Astrocyte (in vitro differentiated cells and primary cell): ENCODE data around the gene PIK3CB. TPM values are rescaled to one million over a fixed set of nuclear protein-coding genes. Genes with fewer than 3 reads are reported as not detected.

Experiments
- DNase-seq: peaks from one replicate; pipeline ENCODE4 v3.0.0-alpha.2; 2010; ENCODE audit warnings: low read depth
- FAIRE-seq: peaks from 2 replicates; lab custom pipeline; 2011; peaks lifted over from hg19 to GRCh38; lab: Jason Lieb, UNC
- H2AFZ ChIP-seq: 2 replicates; pipeline ENCODE4 v1.6.0; 2012; ENCODE audit warnings: low read depth, low read length, inconsistent platforms
- H3K27ac ChIP-seq: 2 replicates; pipeline ENCODE4 v1.5.1; 2011; ENCODE audit warnings: low read depth, low read length, inconsistent platforms
- H3K27me3 ChIP-seq: 2 replicates; pipeline ENCODE4 v1.6.0; 2011; ENCODE audit warnings: low read length, inconsistent platforms; ENCODE audit not compliant: insufficient read depth
- H3K36me3 ChIP-seq: 2 replicates; pipeline ENCODE4 v1.5.1; 2011; ENCODE audit warnings: low read length, inconsistent platforms; ENCODE audit not compliant: insufficient read depth
- H3K4me1 ChIP-seq: 2 replicates; pipeline ENCODE4 v1.5.1; 2011; ENCODE audit warnings: low read length, inconsistent platforms; ENCODE audit not compliant: insufficient read depth
- H3K4me2 ChIP-seq: 2 replicates; pipeline ENCODE4 v1.6.0; 2012; ENCODE audit warnings: low read length, inconsistent platforms
- H3K4me3 ChIP-seq: 2 replicates; pipeline ENCODE4 v1.5.1; 2011; ENCODE audit warnings: low read depth, mild to moderate bottlenecking, low read length, inconsistent platforms; ENCODE audit not compliant: insufficient read depth
- H3K79me2 ChIP-seq: 2 replicates; pipeline ENCODE4 v1.6.0; 2012; ENCODE audit warnings: mild to moderate bottlenecking, low read length, inconsistent platforms; ENCODE audit not compliant: insufficient read depth
- H3K9ac ChIP-seq: 2 replicates; pipeline ENCODE4 v1.6.0; 2012; ENCODE audit warnings: mild to moderate bottlenecking, low read length, inconsistent platforms
- H3K9me3 ChIP-seq: 2 replicates; pipeline ENCODE4 v1.5.1; 2012; ENCODE audit warnings: low read depth, mild to moderate bottlenecking, low read length, inconsistent platforms; ENCODE audit not compliant: insufficient read depth
- H4K20me1 ChIP-seq: 2 replicates; pipeline ENCODE4 v1.6.0; 2012; ENCODE audit warnings: low read length, inconsistent platforms; ENCODE audit not compliant: insufficient read depth
- H3K27ac Mint-ChIP-seq: one replicate; pipeline ENCODE4 v1.8.0; 2021; ENCODE audit warnings: mild to moderate bottlenecking, mixed read lengths; ENCODE audit not compliant: unreplicated experiment
- H3K27me3 Mint-ChIP-seq: one replicate; pipeline ENCODE4 v1.8.0; 2021; ENCODE audit warnings: low read depth, mixed read lengths; ENCODE audit not compliant: unreplicated experiment
- H3K36me3 Mint-ChIP-seq: one replicate; pipeline ENCODE4 v1.8.0; 2021; ENCODE audit warnings: low read depth, mixed read lengths; ENCODE audit not compliant: unreplicated experiment
- H3K4me1 Mint-ChIP-seq: one replicate; pipeline ENCODE4 v1.8.0; 2021; ENCODE audit warnings: low read depth, mixed read lengths; ENCODE audit not compliant: unreplicated experiment
- H3K4me3 Mint-ChIP-seq: one replicate; pipeline ENCODE4 v1.8.0; 2021; ENCODE audit warnings: mild to moderate bottlenecking, moderate library complexity, mixed read lengths; ENCODE audit not compliant: unreplicated experiment
- H3K9me3 Mint-ChIP-seq: one replicate; pipeline ENCODE4 v1.8.0; 2021; ENCODE audit warnings: mild to moderate bottlenecking, mixed read lengths; ENCODE audit not compliant: unreplicated experiment
- EZH2 ChIP-seq: IDR thresholded peaks from 2 replicates; pipeline ENCODE4 v1.6.1; 2012; ENCODE audit warnings: mild to moderate bottlenecking, low read length, inconsistent platforms; ENCODE audit not compliant: insufficient read depth
- total RNA-seq: library from RNA; stranded (reverse); gene quantifications from 2 replicates; pipeline ENCODE4 v1.2.1, GENCODE V29; 2021
- TF ChIP-seq, protein P1 (sequence below): IDR thresholded peaks from 2 replicates; pipeline ENCODE4 v1.5.1; 2011; ENCODE audit warnings: low read depth, mild to moderate bottlenecking, inconsistent platforms, low read length, moderate library complexity; ENCODE audit not compliant: insufficient read depth

The PIK3CB gene
- total RNA-seq, 1 donor from 2014 or later = 24.8 TPM

GRCh38 chr3:138696666-138697370 lies 137.9 kb downstream of the PIK3CB start:
- no peak overlapping the region for H3K4me3 ChIP-seq
- H3K27me3 ChIP-seq = no peaks in the 10 kb centered on the region
- no peaks in the 10 kb centered on the region for H3K27me3 Mint-ChIP-seq
- FAIRE-seq = no peak
- H3K9me3 ChIP-seq = no peaks in the 10 kb centered on the region
- peak; percentile 56 for DNase-seq
- no peaks in the 10 kb centered on the region for H3K36me3 ChIP-seq
- no peak overlapping the region for H3K27ac Mint-ChIP-seq
- H3K4me1 ChIP-seq = peaks cover 13% of the 10 kb centered on the region
- H3K4me2 ChIP-seq = no peak overlapping the region
- H3K4me3 Mint-ChIP-seq = no peak overlapping the region
- H2AFZ ChIP-seq = no peak overlapping the region
- no peaks in the 10 kb centered on the region for H4K20me1 ChIP-seq
- H3K36me3 Mint-ChIP-seq = peaks cover 7% of the 10 kb centered on the region
- no peak overlapping the region for H3K9ac ChIP-seq
- H3K79me2 ChIP-seq = no peaks in the 10 kb centered on the region
- H3K27ac ChIP-seq = no peak overlapping the region
- H3K9me3 Mint-ChIP-seq = no peaks in the 10 kb centered on the region
- no peak for TF ChIP-seq EZH2
- TF ChIP-seq, protein P1, sequence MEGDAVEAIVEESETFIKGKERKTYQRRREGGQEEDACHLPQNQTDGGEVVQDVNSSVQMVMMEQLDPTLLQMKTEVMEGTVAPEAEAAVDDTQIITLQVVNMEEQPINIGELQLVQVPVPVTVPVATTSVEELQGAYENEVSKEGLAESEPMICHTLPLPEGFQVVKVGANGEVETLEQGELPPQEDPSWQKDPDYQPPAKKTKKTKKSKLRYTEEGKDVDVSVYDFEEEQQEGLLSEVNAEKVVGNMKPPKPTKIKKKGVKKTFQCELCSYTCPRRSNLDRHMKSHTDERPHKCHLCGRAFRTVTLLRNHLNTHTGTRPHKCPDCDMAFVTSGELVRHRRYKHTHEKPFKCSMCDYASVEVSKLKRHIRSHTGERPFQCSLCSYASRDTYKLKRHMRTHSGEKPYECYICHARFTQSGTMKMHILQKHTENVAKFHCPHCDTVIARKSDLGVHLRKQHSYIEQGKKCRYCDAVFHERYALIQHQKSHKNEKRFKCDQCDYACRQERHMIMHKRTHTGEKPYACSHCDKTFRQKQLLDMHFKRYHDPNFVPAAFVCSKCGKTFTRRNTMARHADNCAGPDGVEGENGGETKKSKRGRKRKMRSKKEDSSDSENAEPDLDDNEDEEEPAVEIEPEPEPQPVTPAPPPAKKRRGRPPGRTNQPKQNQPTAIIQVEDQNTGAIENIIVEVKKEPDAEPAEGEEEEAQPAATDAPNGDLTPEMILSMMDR = no peak
- peaks cover 13% of the 10 kb centered on the region for H3K4me1 Mint-ChIP-seq

- Histone ChIP-seq H3K4me2 (peak overlapping the region; percentile 70), H3K9ac (peak overlapping the region; percentile 36), H3K79me2 (no peaks in the 10 kb centered on the region), H3K4me1 (peaks cover 13% of the 10 kb centered on the region), H3K9me3 (no peaks in the 10 kb centered on the region), H2AFZ (no peak overlapping the region), H3K4me3 (no peak overlapping the region), H3K27ac (peak overlapping the region; percentile 30), H3K36me3 (no peaks in the 10 kb centered on the region), H4K20me1 (no peaks in the 10 kb centered on the region), H3K27me3 (no peaks in the 10 kb centered on the region)
- H3K4me3 Mint-ChIP-seq = peak overlapping the region; percentile 51
- H3K27ac Mint-ChIP-seq = peak overlapping the region; percentile 72
- peaks cover 6% of the 10 kb centered on the region for H3K36me3 Mint-ChIP-seq
- H3K9me3 Mint-ChIP-seq = no peaks in the 10 kb centered on the region
- TF ChIP-seq, protein P1 = no peak
- TF ChIP-seq EZH2 = no peak
- DNase-seq (peak; percentile 98), FAIRE-seq (peak; percentile 95)
- no peaks in the 10 kb centered on the region for H3K27me3 Mint-ChIP-seq
- peaks cover 13% of the 10 kb centered on the region for H3K4me1 Mint-ChIP-seq
Measured at GRCh38 chr3:138694287-138695007, 140.3 kb downstream of the PIK3CB start.
